HG03439 (cell line): ENCODE results near the gene GSTP1.
A peak's percentile ranks its signal among the peaks of the same experiment; 100 is the strongest.
"Not testable (repeated sequence)": the region's sequence is repeated elsewhere in the genome, so short reads cannot be mapped to it uniquely, and the experiment has no call there.

Experiments used
- ATAC-seq: cut with Tn5 transposase; IDR thresholded peaks from one replicate; pipeline ENCODE4 v1.9.1; 2021; ENCODE audit warnings: mild to moderate bottlenecking, moderate library complexity; ENCODE audit not compliant: unreplicated experiment

The GSTP1 gene

DNA sequence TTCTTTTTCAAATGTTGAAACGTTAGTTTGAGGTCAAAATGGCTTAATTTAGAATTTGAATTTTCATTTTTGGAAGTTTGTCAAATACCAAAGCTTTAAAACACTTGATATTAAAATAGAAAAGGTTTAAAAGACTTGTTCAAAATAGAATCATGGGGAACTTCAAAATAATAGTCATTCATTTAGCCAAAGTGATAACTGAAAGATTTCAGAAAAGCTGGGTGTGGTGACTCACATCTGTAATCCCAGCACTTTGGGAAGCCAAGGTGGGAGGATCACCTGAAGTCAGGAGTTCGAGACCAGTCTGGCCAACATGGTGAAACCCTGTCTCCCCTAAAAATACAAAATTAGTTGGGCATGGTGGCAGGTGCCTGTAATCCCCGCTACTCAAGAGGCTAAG lies 10.9 kb downstream of the GSTP1 start:
- ATAC-seq, result no peak

DNA sequence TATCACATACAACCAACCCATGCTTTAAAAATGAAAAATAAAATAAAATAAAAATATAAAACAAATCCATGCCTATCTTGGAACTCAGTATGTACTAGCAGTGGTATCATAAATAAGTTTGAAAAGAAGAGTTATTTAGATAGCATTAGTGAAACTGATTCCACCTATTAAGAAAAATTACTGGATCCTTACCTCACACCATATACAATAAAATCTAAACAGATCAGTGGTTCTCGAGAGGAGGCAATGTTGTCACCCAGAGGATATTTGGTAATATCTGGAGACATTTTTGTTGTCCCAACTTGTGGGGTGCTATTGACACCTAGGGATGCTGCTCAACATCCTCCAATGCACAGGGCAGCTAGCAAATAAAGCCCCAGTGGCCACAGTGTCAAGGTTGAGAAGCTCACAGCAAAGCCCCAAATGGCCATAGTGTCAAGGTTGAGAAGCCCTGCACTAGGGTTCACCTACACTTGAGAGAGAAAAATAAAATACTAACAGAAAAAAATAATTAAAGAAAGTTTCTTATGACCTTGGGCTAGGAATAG lies 13.2 kb downstream of the GSTP1 start:
- no peak for ATAC-seq

DNA sequence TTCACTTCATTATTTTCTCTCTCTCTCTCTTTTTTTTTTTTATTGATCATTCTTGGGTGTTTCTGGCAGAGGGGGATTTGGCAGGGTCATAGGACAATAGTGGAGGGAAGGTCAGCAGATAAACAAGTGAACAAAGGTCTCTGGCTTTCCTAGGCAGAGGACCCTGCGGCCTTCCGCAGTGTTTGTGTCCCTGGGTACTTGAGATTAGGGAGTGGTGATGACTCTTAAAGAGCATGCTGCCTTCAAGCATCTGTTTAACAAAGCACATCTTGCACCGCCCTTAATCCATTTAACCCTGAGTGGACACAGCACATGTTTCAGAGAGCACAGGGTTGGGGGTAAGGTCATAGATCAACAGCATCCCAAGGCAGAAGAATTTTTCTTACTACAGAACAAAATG lies 13.8 kb downstream of the GSTP1 start:
- ATAC-seq, result not testable (repeated sequence)

DNA sequence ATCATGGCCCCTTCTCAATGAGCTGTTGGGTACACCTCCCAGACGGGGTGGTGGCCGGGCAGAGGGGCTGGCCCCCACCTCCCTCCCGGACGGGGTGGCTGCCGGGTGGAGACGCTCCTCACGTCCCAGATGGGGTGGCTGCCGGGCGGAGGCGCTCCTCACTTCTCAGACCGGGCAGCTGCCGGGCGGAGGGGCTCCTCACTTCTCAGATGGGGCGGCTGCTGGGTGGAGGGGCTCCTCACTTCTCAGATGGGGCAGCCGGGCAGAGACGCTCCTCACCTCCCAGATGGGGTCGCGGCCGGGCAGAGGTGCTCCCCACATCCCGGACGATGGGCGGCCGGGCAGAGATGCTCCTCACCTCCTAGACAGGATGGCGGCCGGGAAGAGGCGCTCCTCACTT lies 14.4 kb downstream of the GSTP1 start:
- ATAC-seq, result not testable (repeated sequence)

DNA sequence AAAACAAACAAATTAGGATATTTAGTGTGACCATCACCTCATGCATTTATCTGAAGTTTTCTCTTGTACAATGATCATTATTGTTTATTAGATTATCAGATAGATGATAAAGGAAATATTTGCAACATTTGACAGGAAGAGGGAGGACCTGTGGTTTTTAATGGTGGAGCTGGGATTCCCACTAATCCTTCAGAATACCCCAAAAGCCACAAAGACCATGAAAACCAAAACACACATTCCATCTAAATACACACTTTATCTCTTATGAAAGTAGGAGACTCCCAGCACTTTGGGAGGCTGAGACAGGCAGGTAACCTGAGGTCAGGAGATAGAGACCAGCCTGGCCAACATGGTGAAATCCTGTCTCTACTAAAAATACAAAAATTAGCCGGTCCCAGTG lies 15.5 kb downstream of the GSTP1 start:
- ATAC-seq, result no peak

DNA sequence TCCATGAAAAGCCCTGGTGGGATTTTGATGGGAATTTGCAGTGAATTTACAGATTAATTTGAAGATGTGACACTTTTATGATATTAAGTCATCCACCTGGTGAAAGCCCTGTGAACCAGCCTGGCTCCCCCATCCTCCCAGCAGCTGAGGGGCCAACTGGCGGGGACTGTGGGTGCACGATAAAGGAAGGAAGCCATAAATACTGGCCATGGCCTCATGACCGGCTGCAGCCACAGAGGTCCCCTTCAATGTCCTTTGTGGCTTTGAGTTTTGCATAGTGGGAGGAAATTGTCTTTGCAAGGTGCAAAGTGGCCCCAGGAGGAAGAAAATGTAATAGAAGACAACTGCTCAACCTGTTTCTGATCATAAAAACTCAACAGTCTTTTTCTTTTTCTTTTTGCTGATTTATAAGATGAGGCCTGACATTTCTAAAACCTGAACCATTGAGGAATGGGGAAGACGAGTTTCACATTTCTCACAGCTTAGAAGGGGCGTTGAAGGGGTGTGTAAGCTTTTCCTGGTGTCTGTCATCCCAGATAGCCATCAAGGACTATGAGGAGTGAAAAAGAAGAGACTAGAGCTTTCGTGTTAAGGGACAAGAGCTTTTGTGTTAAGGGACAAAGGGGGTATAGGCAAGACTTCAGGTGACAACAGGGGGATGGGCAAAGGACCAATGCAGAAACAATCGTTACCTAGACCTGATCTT lies 16.9 kb downstream of the GSTP1 start:
- ATAC-seq, result peak; percentile 74

DNA sequence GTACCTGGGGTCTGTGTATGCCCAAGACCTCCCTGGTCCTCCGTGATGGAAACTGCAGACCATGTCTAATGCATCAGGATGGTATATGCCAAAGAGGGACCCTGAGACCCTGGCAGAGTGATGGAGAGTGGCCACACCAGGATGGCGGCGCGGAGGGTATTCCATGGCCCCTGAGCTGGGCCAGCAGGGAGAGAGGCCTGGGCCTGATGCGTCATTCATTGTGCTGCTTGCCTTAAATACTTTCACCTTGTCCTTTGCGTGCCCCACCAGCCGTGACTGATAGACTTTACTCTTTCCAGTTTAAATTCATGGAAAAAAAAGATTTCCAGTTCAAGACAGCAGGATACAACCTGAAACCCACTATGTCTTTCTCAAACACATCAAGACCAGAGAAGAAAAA lies 17.5 kb downstream of the GSTP1 start:
- no peak for ATAC-seq

DNA sequence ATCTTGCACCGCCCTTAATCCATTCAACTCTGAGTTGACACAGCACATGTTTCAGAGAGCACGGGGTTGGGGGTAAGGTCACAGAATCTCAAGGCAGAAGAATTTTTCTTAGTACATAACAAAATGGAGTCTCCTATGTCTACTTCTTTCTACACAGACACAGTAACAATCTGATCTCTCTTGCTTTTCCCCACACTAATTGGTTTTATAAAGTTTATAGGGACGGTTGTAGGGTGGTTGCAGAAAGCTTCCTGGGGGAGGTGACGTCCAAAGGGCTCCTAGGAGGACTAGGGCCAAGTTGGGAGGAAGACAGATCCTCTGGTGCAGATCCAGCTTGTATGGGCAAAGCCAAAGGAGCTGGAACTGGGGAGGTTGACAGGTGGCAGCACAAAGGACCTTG lies 20.5 kb downstream of the GSTP1 start:
- ATAC-seq, result not testable (repeated sequence)

DNA sequence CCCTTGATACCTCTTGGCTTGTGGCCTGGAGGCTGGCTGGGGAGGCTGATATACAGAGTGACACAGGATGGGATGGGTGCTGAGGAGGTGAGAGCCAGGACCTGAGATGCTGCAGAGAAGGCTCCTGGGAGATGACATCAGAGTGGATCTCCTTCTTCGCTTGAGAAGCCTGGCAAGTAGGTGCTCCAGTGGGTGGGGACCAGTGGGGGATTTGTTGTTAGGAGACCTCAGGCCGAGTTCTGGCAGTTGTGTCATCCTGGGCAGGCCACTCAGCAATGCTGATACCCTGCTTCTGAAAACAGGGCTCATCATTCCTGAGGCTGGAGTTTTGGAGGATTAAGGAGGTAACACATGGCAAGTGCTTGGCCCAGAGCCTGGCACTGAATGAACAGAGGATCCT lies 21.2 kb downstream of the GSTP1 start:
- ATAC-seq, result no peak

DNA sequence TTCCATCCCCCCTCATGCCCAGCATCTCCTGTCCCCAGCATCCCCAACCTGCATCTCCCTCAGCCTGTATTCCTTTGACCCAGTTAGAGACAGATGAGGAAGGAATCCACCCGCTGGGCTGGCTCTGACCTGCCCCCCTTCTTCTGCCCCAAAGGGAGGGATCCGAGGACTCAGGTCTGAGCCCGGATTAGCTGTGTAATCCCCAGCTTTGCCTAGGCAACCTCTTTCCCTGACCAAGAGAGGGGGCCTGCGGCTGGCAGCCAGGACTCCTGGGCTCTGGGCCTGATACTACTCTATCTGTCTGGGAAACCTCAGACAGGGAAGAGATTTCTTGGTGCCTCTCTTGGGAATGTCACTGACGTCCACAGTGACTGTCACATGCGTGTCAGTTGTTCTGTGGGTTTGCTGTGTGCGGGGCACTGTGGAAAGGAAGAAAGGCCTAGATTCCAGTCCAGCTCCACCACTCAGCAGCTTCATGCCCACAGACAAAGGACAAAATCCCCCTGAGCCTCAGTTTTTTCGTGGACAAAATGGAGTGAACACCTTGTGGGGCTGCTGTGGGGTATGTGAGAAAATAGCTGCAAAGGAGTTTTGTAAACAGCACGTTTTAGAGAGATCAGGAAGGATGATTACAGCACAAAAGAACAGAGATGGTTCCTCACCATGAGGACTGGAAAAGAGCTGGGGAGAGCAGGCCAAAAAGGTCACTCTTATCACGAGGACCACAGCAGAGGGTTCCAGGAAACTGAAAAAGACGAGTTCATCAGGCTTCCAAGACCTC lies 21.8 kb downstream of the GSTP1 start:
- no peak for ATAC-seq

DNA sequence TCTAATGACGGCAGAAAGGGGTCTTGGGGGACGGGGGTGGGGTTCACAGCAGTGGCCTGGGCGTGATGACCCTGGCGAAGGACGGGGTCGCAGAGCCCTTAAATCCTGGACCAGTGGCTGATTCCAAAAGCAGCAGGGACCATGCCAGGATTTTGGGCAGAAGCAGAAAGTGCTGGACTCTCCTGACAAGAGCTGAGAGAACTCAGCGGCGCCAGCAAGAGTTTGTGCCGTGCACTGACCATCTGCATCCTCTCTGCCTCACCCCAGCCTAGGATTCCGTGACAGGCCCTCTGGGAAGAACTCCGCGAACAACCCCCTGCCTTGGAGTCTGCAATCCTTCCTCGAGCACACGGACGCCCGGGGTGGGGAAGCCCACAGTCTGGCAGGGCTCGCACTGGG lies 22.5 kb downstream of the GSTP1 start:
- no peak for ATAC-seq

DNA sequence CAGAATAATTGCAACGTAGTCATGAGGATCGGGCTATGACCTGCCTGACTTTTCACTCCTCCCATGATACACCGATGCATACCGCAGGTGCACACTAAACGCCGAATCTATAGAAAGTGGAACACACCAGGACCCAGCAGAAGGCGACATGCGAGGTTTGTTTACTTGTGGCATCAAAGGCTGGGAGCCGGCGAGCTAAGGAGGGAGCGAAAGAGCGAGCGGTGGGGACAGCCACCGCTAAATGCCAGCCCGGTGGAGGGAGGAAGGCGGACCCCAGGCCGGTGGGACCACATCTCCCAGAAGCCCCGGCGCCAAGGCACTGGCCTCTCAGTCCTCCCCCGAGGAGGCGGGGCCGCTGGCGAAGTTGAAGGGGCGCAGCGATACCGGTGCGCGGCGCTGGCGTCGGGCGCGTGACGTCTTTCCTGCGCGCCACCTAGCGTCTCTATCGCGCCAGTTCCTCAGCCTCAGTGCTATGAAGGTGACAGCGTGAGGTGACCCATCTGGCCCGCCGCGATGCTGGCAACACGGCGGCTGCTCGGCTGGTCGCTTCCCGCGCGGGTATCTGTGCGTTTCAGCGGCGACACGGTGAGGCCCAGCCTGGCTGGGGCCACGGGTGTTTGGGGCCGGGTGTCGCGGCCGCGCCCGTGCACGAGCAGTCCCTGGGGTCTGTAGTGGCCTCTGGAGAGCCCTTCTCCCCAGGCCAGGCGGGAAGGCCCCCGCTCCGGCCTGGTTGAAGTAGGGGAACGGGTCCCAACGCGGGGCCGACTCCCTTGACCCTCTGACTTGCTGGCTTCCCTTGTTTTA lies 23.1 kb downstream of the GSTP1 start, which contains the start of gene NDUFV1:
Gene NDUFV1 (plus strand): TSS at position 445 of the 804 bp plus-strand sequence. CDS start 69 bp downstream, at position 514.
- peak; percentile 93 for ATAC-seq

DNA sequence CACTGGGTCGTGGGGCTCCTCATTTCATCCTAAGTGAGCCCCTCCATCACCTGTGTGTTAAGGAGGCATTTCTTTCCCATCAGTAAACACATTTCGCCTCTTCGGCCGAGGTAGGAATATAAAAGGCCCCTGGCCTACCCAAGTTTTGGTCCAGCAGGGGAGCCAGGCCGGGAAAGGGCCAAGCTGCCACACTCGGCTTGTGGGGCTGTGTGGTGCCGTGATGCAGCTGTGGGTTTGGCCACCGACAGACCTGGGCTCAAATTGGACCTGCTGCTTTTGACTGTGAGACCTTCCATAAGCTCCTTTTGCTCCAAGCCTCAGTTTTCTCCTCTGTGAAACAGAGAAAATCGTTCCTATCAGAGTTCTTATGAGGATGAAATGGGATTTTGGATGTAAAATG lies 23.9 kb downstream of the GSTP1 start:
- ATAC-seq, result no peak

DNA sequence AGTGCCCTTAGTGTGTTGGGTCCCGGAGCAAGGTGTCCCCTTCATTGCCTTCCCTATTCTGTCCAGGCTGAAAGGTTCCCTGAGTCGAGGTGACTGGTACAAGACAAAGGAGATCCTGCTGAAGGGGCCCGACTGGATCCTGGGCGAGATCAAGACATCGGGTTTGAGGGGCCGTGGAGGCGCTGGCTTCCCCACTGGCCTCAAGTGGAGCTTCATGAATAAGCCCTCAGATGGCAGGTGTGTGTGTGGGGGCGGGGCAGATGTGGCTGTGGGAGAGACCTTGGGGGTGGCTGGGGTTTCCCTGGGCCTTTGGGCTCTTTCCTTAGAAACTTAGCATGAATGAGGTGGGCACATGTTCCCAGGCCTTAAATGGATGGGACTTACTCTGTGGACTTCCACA lies 24.9 kb downstream of the GSTP1 start:
- ATAC-seq, result no peak

DNA sequence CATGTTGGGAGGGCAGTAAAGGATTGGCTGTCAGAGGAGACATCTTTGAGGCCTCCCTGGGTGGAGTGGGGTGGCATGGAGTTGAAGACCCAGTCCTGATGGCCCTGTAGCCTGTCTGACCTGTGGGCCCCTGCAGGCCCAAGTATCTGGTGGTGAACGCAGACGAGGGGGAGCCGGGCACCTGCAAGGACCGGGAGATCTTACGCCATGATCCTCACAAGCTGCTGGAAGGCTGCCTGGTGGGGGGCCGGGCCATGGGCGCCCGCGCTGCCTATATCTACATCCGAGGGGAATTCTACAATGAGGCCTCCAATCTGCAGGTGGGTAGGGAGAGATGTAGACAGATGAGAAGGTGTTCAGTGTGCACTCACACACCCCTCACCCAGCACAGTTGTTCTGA lies 25.7 kb downstream of the GSTP1 start:
- ATAC-seq, result no peak

DNA sequence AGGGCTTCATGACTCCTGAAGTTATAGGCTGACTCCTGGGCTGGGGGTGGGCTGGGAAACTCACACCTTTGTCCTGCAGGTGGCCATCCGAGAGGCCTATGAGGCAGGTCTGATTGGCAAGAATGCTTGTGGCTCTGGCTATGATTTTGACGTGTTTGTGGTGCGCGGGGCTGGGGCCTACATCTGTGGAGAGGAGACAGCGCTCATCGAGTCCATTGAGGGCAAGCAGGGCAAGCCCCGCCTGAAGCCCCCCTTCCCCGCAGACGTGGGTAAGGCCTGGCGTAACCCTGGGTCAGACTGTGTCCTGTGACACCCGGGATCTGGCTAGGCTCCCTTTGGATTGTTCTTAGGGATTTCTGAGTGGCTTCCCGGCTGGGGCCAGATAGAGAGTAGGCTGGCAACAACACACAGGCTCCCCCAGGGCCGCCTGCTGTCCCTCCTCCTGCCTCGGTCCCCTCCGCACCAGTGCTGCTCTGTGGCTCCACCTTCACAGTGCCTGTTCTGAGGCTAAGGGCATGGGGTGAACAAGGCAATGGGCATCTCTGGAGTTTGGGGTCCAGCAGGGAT lies 26.8 kb downstream of the GSTP1 start:
- no peak for ATAC-seq

DNA sequence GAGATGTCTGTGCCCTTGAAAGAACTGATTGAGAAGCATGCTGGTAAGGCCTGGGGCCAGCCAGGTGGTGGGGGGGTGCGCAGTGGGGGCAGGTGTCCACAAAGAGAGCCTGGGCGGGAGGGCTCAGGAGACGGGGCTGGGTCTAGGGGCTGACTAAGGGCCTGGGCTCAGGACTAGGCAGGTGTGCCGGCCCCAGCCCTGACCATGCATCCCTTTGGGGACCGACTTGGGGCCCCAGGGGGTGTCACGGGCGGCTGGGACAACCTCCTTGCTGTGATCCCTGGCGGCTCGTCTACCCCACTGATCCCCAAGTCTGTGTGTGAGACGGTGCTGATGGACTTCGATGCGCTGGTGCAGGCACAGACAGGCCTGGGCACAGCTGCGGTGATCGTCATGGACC lies 27.6 kb downstream of the GSTP1 start:
- no peak for ATAC-seq

DNA sequence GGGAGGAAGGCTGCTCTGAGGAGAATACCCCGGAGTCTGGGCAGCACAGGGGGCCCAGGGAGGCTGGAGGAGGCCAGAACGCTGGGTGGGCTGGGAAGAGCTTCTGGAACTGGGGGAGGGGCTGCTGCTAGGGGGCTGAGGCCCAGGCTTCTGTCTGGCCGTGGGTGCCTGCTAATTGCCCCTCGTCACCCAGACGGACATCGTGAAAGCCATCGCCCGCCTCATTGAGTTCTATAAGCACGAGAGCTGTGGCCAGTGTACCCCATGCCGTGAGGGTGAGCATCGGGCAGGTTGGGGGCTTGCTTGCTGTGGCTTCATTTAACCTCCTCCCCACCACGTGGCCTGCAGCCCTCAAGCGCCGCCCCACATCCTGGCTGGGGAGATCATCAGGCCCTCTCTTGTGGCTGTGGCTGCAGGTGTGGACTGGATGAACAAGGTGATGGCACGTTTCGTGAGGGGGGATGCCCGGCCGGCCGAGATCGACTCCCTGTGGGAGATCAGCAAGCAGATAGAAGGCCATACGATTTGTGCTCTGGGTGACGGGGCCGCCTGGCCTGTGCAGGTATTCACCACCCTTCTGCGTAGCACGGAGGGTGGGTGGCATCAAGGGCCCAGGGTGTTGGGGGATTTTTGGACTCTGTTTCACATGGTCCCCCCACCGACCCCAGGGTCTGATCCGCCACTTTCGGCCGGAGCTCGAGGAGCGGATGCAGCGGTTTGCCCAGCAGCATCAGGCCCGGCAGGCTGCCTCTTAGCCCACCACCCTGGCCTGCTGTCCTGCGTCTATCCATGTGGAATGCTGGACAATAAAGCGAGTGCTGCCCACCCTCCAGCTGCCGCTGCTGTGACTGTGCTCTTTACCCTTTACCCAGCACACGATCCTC lies 28.3 kb downstream of the GSTP1 start:
- no peak for ATAC-seq

DNA sequence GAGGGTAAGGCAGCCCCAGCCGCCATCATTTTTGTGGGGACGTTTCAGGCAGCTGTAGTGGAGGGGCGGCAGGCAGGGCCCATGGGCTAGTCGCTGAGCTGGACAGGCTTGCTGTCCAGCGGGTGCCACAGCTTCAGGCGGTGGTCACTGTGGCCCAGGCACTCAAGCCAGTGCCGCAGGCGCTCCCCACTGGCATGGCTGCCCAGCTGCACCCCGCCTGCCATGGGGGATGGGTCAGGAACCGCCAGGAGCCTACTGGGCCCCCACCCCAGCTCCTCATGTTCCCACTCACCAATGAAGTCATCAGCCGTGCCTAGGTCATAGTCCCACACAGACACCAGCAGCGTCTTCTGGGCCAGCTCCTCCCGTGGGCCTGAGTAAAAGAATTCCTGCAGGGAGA lies 29.1 kb downstream of the GSTP1 start:
- no peak for ATAC-seq
